Karpas-422 (cell line): Measurements from ENCODE around the gene C17orf78. TPM values are rescaled to one million over a fixed set of nuclear protein-coding genes. Genes with fewer than 3 reads are reported as not detected.
"Not testable (repeated sequence)": the region's sequence is repeated elsewhere in the genome, so short reads cannot be mapped to it uniquely, and the experiment has no call there.

Source experiments
- DNase-seq: peaks from one replicate; pipeline ENCODE4 v3.0.0-alpha.2; 2015
- H2AFZ ChIP-seq: fragments of 200-600 bp; sonication (generic); 2 replicates; pipeline ENCODE4 v1.6.1; 2014; ENCODE audit warnings: antibody characterized with exemption, low read length, mixed read lengths
- H3K27ac ChIP-seq: fragments of 200-600 bp; sonication (generic); 2 replicates; pipeline ENCODE4 v1.5.1; 2014; ENCODE audit warnings: mild to moderate bottlenecking, low read length, moderate library complexity
- H3K27me3 ChIP-seq: fragments of 200-600 bp; sonication (generic); 2 replicates; pipeline ENCODE4 v1.6.1; 2014; ENCODE audit warnings: low read length, mixed read lengths
- H3K36me3 ChIP-seq: fragments of 200-600 bp; sonication (generic); 2 replicates; pipeline ENCODE4 v1.6.1; 2014; ENCODE audit warnings: low read length, mixed read lengths; ENCODE audit not compliant: insufficient read depth
- H3K4me1 ChIP-seq: fragments of 200-600 bp; sonication (generic); 2 replicates; pipeline ENCODE4 v1.6.1; 2014; ENCODE audit warnings: mild to moderate bottlenecking, low read length, mixed read lengths
- H3K4me2 ChIP-seq: fragments of 200-600 bp; sonication (generic); 2 replicates; pipeline ENCODE4 v1.6.1; 2014; ENCODE audit warnings: low read length, low read depth, mild to moderate bottlenecking; ENCODE audit not compliant: poor library complexity, severe bottlenecking
- H3K4me3 ChIP-seq: fragments of 200-600 bp; sonication (generic); 2 replicates; pipeline ENCODE4 v1.5.1; 2014; ENCODE audit warnings: mild to moderate bottlenecking, antibody characterized with exemption, low read length, mixed read lengths
- H3K79me2 ChIP-seq: fragments of 200-600 bp; sonication (generic); 2 replicates; pipeline ENCODE4 v1.6.1; 2014; ENCODE audit warnings: mild to moderate bottlenecking, low read length, mixed read lengths
- H3K9ac ChIP-seq: fragments of 200-600 bp; sonication (generic); 2 replicates; pipeline ENCODE4 v1.6.0; 2014; ENCODE audit warnings: low read length
- H3K9me2 ChIP-seq: fragments of 200-600 bp; sonication (generic), shearing (Covaris generic); replicated peaks from 2 replicates; pipeline ENCODE4 v1.6.0; 2014; ENCODE audit warnings: mild to moderate bottlenecking, low read length, moderate library complexity; ENCODE audit not compliant: insufficient read depth
- H3K9me3 ChIP-seq: fragments of 300-700, 200-600 bp; sonication (generic); 2 replicates; pipeline ENCODE4 v1.6.1; 2014; ENCODE audit warnings: low read length, mixed read lengths
- H4K20me1 ChIP-seq: fragments of 200-600 bp; sonication (generic); 2 replicates; pipeline ENCODE4 v1.6.1; 2014; ENCODE audit warnings: mild to moderate bottlenecking, antibody characterized with exemption, low read length, low read depth; ENCODE audit not compliant: insufficient read depth
- total RNA-seq: library from RNA; depleted of rRNA; stranded (reverse); fragments of >200 nt; shearing (Covaris generic); gene quantifications from 2 replicates; pipeline ENCODE4 v1.2.3, GENCODE V29; 2014; ENCODE audit warnings: low replicate concordance

C17orf78 gene
- total RNA-seq, 1 experiment from 2014 or later: not detected

- not testable (repeated sequence) for H3K27me3 ChIP-seq, H3K27ac ChIP-seq, H3K9me2 ChIP-seq, DNase-seq, H3K9ac ChIP-seq, H2AFZ ChIP-seq, H3K9me3 ChIP-seq, H4K20me1 ChIP-seq
- peaks cover 14% of the 10 kb centered on the region for H3K36me3 ChIP-seq
- H3K4me3 ChIP-seq: peak overlapping the region; percentile 99
- H3K4me2 ChIP-seq: peak overlapping the region; percentile 99
- peaks cover 36% of the 10 kb centered on the region for H3K79me2 ChIP-seq
- H3K4me1 ChIP-seq: peaks cover 26% of the 10 kb centered on the region
Observed at GRCh38 chr17:37408145-37408479, 32.3 kb downstream of the C17orf78 start.

- Histone ChIP-seq H3K9ac (no peak overlapping the region), H3K79me2 (peaks cover 46% of the 10 kb centered on the region), H3K4me3 (no peak overlapping the region), H3K9me3 (no peaks in the 10 kb centered on the region), H4K20me1 (no peaks in the 10 kb centered on the region), H3K27ac (no peak overlapping the region), H3K36me3 (peaks cover 30% of the 10 kb centered on the region), H2AFZ (no peak overlapping the region), H3K4me1 (peaks cover 19% of the 10 kb centered on the region), H3K27me3 (no peaks in the 10 kb centered on the region), H3K4me2 (no peak overlapping the region), H3K9me2 (no peaks in the 10 kb centered on the region)
- no peak for DNase-seq
Observed at GRCh38 chr17:37410357-37410756, 34.6 kb downstream of the C17orf78 start.

GRCh38 chr17:37413875-37414519 lies 38.2 kb downstream of the C17orf78 start:
- H3K36me3 ChIP-seq: peaks cover 33% of the 10 kb centered on the region

GRCh38 chr17:37417852-37418251 lies 42.1 kb downstream of the C17orf78 start:
- no peaks in the 10 kb centered on the region for H4K20me1 ChIP-seq
- H3K27ac ChIP-seq: no peak overlapping the region
- H3K9ac ChIP-seq: no peak overlapping the region
- no peak overlapping the region for H3K4me2 ChIP-seq
- no peaks in the 10 kb centered on the region for H3K9me2 ChIP-seq
- no peak overlapping the region for H2AFZ ChIP-seq
- H3K4me1 ChIP-seq: no peaks in the 10 kb centered on the region
- no peak overlapping the region for H3K4me3 ChIP-seq
- peaks cover 21% of the 10 kb centered on the region for H3K36me3 ChIP-seq
- no peaks in the 10 kb centered on the region for H3K9me3 ChIP-seq
- peaks cover 20% of the 10 kb centered on the region for H3K79me2 ChIP-seq
- no peak for DNase-seq
- no peaks in the 10 kb centered on the region for H3K27me3 ChIP-seq

More at GRCh38 chr17:37413875-37414519, 38.2 kb downstream of the C17orf78 start:
- Histone ChIP-seq H3K9ac (no peak overlapping the region), H3K9me3 (no peaks in the 10 kb centered on the region), H3K27ac (no peak overlapping the region), H3K4me3 (no peak overlapping the region), H2AFZ (no peak overlapping the region), H3K27me3 (no peaks in the 10 kb centered on the region), H3K9me2 (no peaks in the 10 kb centered on the region), H3K79me2 (peaks cover 23% of the 10 kb centered on the region), H4K20me1 (no peaks in the 10 kb centered on the region), H3K4me1 (no peaks in the 10 kb centered on the region), H3K4me2 (no peak overlapping the region)
- no peak for DNase-seq

- Histone ChIP-seq H3K4me2 (no peak overlapping the region), H2AFZ (no peak overlapping the region), H3K9me2 (no peaks in the 10 kb centered on the region), H3K79me2 (0 out of 2 replicates have a peak, but pooled peaks cover under 1% of the 10 kb centered on the region), H3K4me1 (no peaks in the 10 kb centered on the region), H3K36me3 (peaks cover 31% of the 10 kb centered on the region; the same call in 1 of the 2 replicates), H3K4me3 (no peak overlapping the region), H3K27ac (no peak overlapping the region), H4K20me1 (no peaks in the 10 kb centered on the region), H3K9ac (no peak overlapping the region), H3K27me3 (no peaks in the 10 kb centered on the region), H3K9me3 (no peaks in the 10 kb centered on the region)
- no peak for DNase-seq
Observed at GRCh38 chr17:37422971-37423625, 47.3 kb downstream of the C17orf78 start.

GRCh38 chr17:37425268-37425667 lies 49.5 kb downstream of the C17orf78 start:
- peaks cover 5% of the 10 kb centered on the region; the same call in 1 of the 2 replicates for H3K79me2 ChIP-seq
- no peak overlapping the region for H2AFZ ChIP-seq
- H3K27me3 ChIP-seq: no peaks in the 10 kb centered on the region
- H3K27ac ChIP-seq: no peak overlapping the region
- H3K9ac ChIP-seq: no peak overlapping the region
- no peak overlapping the region for H3K4me3 ChIP-seq
- no peak for DNase-seq
- no peaks in the 10 kb centered on the region for H4K20me1 ChIP-seq
- no peak overlapping the region for H3K4me2 ChIP-seq
- peaks cover 31% of the 10 kb centered on the region; the same call in 1 of the 2 replicates for H3K36me3 ChIP-seq
- H3K4me1 ChIP-seq: no peaks in the 10 kb centered on the region
- no peaks in the 10 kb centered on the region for H3K9me3 ChIP-seq
- no peaks in the 10 kb centered on the region for H3K9me2 ChIP-seq

- Histone ChIP-seq H3K9ac (no peak overlapping the region), H3K27ac (no peak overlapping the region), H3K4me2 (no peak overlapping the region), H3K9me2 (no peaks in the 10 kb centered on the region), H2AFZ (no peak overlapping the region), H3K36me3 (peaks cover 30% of the 10 kb centered on the region; the same call in 1 of the 2 replicates), H3K79me2 (peaks cover 22% of the 10 kb centered on the region), H3K27me3 (no peaks in the 10 kb centered on the region), H3K4me1 (no peaks in the 10 kb centered on the region), H3K4me3 (no peak overlapping the region), H4K20me1 (no peaks in the 10 kb centered on the region), H3K9me3 (no peaks in the 10 kb centered on the region)
- peak; percentile 27 for DNase-seq
Observed at GRCh38 chr17:37429039-37429438, 53.3 kb downstream of the C17orf78 start.

GRCh38 chr17:37429453-37429852 lies 53.7 kb downstream of the C17orf78 start:
- Histone ChIP-seq H3K36me3 (peaks cover 30% of the 10 kb centered on the region; the same call in 1 of the 2 replicates), H3K4me3 (no peak overlapping the region), H3K4me1 (no peaks in the 10 kb centered on the region), H3K79me2 (peaks cover 22% of the 10 kb centered on the region), H2AFZ (no peak overlapping the region), H3K9ac (no peak overlapping the region), H3K27me3 (no peaks in the 10 kb centered on the region), H3K27ac (no peak overlapping the region), H3K9me3 (no peaks in the 10 kb centered on the region), H4K20me1 (no peaks in the 10 kb centered on the region), H3K9me2 (no peaks in the 10 kb centered on the region), H3K4me2 (no peak overlapping the region)
- DNase-seq: peak; percentile 5
